DOHH2 (cell line): ENCODE results near the gene MFAP3.

Experiments
- EZH2phosphoT487 ChIP-seq: fragments of 200-600 bp; sonication (generic); IDR thresholded peaks from 2 replicates; pipeline ENCODE4 v1.6.1; 2017; ENCODE audit warnings: borderline replicate concordance, mild to moderate bottlenecking, antibody characterized with exemption, low read length, moderate library complexity, mixed read lengths
- TF ChIP-seq, protein P1 (sequence below): fragments of 200-600 bp; sonication (generic); IDR thresholded peaks from one replicate; pipeline ENCODE4 v1.5.1; 2014; ENCODE audit warnings: antibody characterized with exemption, mild to moderate bottlenecking, low read depth, low read length; ENCODE audit not compliant: poor library complexity, severe bottlenecking

DNA sequence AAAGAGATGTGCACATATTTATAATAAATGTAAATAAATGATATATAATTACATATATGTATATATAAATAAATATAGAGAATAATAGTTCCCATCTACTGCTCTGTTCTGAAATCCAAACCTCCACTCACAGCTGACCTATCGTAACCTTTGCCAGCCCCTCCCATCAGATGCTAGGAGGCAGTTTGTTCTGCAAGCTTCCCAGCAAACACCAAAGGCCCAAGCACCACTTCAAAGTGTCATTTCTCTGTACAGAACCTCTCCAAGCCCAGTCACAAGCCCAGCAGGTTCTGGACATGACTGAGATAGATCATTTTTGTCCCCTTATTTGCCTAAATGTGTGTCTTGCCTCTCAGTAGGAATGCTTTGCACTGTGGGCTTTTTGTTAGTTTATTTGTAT, 62.4 kb downstream of the MFAP3 start:
- TF ChIP-seq, protein P1, sequence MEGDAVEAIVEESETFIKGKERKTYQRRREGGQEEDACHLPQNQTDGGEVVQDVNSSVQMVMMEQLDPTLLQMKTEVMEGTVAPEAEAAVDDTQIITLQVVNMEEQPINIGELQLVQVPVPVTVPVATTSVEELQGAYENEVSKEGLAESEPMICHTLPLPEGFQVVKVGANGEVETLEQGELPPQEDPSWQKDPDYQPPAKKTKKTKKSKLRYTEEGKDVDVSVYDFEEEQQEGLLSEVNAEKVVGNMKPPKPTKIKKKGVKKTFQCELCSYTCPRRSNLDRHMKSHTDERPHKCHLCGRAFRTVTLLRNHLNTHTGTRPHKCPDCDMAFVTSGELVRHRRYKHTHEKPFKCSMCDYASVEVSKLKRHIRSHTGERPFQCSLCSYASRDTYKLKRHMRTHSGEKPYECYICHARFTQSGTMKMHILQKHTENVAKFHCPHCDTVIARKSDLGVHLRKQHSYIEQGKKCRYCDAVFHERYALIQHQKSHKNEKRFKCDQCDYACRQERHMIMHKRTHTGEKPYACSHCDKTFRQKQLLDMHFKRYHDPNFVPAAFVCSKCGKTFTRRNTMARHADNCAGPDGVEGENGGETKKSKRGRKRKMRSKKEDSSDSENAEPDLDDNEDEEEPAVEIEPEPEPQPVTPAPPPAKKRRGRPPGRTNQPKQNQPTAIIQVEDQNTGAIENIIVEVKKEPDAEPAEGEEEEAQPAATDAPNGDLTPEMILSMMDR = no peak
- no peak for TF ChIP-seq EZH2phosphoT487
